HepG2 (cell line): ENCODE data around the gene CABLES1. TPM values are rescaled to one million over a fixed set of nuclear protein-coding genes. Genes with fewer than 3 reads are reported as not detected.

Source experiments
- NCOR1 ChIP-seq: fragments of 200-600 bp; sonication (generic); IDR thresholded peaks from 2 replicates; pipeline ENCODE4 v1.7.0; 2017; ENCODE audit warnings: antibody characterized with exemption, low read length, borderline replicate concordance
- PTBP1 ChIP-seq: fragments of 200-400 bp; formaldehyde crosslinking; IDR thresholded peaks from 2 replicates; pipeline ENCODE4 v1.6.1; 2018; ENCODE audit warnings: low read length, low read depth; ENCODE audit not compliant: poor library complexity, severe bottlenecking
- ZNF274 ChIP-seq: sonication (generic); formaldehyde crosslinking; IDR thresholded peaks from 2 replicates; pipeline ENCODE4 v1.5.1; 2020; ENCODE audit warnings: mild to moderate bottlenecking, missing genetic modification reagents
- polyA plus RNA-seq, 8 experiments: library from polyadenylated mRNA; depleted of rRNA in 3 of 8; stranded (reverse) in 7 of 8; unstranded in 1 of 8; fragments of >200 nt; fragmentation: Illumina TruSeq in 4 of 8; extraction: Trizol in 4 of 8; gene quantifications; 2 replicates each; pipeline versions ENCODE4 v1.2.1 to v1.2.3, GENCODE V29; 2011 to 2016; ENCODE audit warnings: low read depth in 4 of 8, missing spikeins in 1 of 8, mixed read lengths in 1 of 8; ENCODE audit not compliant: insufficient read depth in 1 of 8
- total RNA-seq, 5 experiments: library from RNA; depleted of rRNA; stranded (reverse); fragments of >200 nt; fragmentation: Illumina TruSeq; extraction: Trizol; gene quantifications; 2 replicates each; pipeline ENCODE4 v1.2.3, GENCODE V29; 2016; ENCODE audit warnings: low read depth in 1 of 5
- TF ChIP-seq, protein P1 (sequence below): sonication (generic); formaldehyde crosslinking; IDR thresholded peaks from 2 replicates; pipeline ENCODE4 v1.4.0; 2020; ENCODE audit warnings: missing genetic modification reagents
- TF ChIP-seq, protein P2 (sequence below): sonication (generic); formaldehyde crosslinking; IDR thresholded peaks from 2 replicates; pipeline ENCODE4 v1.4.0; 2020; ENCODE audit warnings: missing genetic modification reagents, borderline replicate concordance
- TF ChIP-seq, protein P3 (sequence below): sonication (generic); formaldehyde crosslinking; IDR thresholded peaks from 2 replicates; pipeline ENCODE4 v1.8.0; 2022; ENCODE audit warnings: mild to moderate bottlenecking, missing genetic modification reagents

CABLES1 gene
- total and polyA plus RNA-seq, 2 of the 13 experiments (the other 11 are each of a cell fraction or from before 2014, with no cell fraction given) = 14.7 to 25.8 TPM

DNA sequence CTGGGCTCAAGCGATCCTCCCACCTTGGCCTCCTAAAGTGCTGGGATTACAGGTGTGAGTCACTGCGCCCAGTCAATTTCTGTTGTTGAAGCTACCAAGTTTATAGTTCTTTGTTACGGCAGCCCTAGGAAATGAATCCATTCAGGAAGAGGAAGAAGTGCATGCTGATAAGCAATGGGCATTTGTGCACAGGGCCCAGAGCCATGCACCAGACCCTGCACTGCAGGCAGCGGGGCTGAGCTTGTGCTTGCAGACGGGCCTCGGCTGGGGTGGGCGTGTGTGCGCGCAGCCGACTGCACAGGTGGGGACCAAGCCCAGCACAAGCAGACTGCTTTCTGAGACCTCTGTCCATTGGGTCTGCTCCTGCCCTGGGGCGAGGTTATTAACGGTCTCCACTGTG lies 144.6 kb downstream of the CABLES1 start (continued):
- TF ChIP-seq PTBP1 (no peak), ZNF274 (CRISPR knock-in tag) (no peak), NCOR1 (no peak)
- TF ChIP-seq, protein P1, sequence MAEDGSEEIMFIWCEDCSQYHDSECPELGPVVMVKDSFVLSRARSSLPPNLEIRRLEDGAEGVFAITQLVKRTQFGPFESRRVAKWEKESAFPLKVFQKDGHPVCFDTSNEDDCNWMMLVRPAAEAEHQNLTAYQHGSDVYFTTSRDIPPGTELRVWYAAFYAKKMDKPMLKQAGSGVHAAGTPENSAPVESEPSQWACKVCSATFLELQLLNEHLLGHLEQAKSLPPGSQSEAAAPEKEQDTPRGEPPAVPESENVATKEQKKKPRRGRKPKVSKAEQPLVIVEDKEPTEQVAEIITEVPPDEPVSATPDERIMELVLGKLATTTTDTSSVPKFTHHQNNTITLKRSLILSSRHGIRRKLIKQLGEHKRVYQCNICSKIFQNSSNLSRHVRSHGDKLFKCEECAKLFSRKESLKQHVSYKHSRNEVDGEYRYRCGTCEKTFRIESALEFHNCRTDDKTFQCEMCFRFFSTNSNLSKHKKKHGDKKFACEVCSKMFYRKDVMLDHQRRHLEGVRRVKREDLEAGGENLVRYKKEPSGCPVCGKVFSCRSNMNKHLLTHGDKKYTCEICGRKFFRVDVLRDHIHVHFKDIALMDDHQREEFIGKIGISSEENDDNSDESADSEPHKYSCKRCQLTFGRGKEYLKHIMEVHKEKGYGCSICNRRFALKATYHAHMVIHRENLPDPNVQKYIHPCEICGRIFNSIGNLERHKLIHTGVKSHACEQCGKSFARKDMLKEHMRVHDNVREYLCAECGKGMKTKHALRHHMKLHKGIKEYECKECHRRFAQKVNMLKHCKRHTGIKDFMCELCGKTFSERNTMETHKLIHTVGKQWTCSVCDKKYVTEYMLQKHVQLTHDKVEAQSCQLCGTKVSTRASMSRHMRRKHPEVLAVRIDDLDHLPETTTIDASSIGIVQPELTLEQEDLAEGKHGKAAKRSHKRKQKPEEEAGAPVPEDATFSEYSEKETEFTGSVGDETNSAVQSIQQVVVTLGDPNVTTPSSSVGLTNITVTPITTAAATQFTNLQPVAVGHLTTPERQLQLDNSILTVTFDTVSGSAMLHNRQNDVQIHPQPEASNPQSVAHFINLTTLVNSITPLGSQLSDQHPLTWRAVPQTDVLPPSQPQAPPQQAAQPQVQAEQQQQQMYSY (CRISPR knock-in tag) = no peak
- TF ChIP-seq, protein P2, sequence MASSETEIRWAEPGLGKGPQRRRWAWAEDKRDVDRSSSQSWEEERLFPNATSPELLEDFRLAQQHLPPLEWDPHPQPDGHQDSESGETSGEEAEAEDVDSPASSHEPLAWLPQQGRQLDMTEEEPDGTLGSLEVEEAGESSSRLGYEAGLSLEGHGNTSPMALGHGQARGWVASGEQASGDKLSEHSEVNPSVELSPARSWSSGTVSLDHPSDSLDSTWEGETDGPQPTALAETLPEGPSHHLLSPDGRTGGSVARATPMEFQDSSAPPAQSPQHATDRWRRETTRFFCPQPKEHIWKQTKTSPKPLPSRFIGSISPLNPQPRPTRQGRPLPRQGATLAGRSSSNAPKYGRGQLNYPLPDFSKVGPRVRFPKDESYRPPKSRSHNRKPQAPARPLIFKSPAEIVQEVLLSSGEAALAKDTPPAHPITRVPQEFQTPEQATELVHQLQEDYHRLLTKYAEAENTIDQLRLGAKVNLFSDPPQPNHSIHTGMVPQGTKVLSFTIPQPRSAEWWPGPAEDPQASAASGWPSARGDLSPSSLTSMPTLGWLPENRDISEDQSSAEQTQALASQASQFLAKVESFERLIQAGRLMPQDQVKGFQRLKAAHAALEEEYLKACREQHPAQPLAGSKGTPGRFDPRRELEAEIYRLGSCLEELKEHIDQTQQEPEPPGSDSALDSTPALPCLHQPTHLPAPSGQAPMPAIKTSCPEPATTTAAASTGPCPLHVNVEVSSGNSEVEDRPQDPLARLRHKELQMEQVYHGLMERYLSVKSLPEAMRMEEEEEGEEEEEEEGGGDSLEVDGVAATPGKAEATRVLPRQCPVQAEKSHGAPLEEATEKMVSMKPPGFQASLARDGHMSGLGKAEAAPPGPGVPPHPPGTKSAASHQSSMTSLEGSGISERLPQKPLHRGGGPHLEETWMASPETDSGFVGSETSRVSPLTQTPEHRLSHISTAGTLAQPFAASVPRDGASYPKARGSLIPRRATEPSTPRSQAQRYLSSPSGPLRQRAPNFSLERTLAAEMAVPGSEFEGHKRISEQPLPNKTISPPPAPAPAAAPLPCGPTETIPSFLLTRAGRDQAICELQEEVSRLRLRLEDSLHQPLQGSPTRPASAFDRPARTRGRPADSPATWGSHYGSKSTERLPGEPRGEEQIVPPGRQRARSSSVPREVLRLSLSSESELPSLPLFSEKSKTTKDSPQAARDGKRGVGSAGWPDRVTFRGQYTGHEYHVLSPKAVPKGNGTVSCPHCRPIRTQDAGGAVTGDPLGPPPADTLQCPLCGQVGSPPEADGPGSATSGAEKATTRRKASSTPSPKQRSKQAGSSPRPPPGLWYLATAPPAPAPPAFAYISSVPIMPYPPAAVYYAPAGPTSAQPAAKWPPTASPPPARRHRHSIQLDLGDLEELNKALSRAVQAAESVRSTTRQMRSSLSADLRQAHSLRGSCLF (CRISPR knock-in tag) = no peak
- TF ChIP-seq, protein P3, sequence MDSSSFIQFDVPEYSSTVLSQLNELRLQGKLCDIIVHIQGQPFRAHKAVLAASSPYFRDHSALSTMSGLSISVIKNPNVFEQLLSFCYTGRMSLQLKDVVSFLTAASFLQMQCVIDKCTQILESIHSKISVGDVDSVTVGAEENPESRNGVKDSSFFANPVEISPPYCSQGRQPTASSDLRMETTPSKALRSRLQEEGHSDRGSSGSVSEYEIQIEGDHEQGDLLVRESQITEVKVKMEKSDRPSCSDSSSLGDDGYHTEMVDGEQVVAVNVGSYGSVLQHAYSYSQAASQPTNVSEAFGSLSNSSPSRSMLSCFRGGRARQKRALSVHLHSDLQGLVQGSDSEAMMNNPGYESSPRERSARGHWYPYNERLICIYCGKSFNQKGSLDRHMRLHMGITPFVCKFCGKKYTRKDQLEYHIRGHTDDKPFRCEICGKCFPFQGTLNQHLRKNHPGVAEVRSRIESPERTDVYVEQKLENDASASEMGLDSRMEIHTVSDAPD (CRISPR knock-in tag) = no peak
- TF ChIP-seq, all 625 proteins: peak for 0
